Neuronal stem cell (in vitro differentiated cells): Measurements from ENCODE around the gene MYH7B.

Source experiments
- DNase-seq: peaks from one replicate; pipeline ENCODE4 v3.0.0-alpha.2; 2013; ENCODE audit warnings: low spot score
- H2AFZ ChIP-seq: one replicate; pipeline ENCODE4 v1.6.1; 2013; ENCODE audit warnings: mild to moderate bottlenecking, low read length, inconsistent platforms
- H2AK5ac ChIP-seq: 2 replicates; pipeline ENCODE4 v1.6.1; 2013; ENCODE audit warnings: low read depth, mild to moderate bottlenecking, inconsistent platforms, low read length, moderate library complexity, mixed read lengths
- H2BK120ac ChIP-seq: 2 replicates; pipeline ENCODE4 v1.6.1; 2013; ENCODE audit warnings: low read depth, mild to moderate bottlenecking, inconsistent platforms, low read length, moderate library complexity, mixed read lengths
- H2BK12ac ChIP-seq: one replicate; pipeline ENCODE4 v1.6.1; 2013; ENCODE audit warnings: low read length, inconsistent platforms
- H2BK15ac ChIP-seq: 2 replicates; pipeline ENCODE4 v1.6.1; 2013; ENCODE audit warnings: mild to moderate bottlenecking, low read length, inconsistent platforms, mixed read lengths
- H2BK5ac ChIP-seq: one replicate; pipeline ENCODE4 v1.6.1; 2013; ENCODE audit warnings: inconsistent platforms, mild to moderate bottlenecking, low read length, moderate library complexity
- H3K14ac ChIP-seq: one replicate; pipeline ENCODE4 v1.6.1; 2013; ENCODE audit warnings: low read length, inconsistent platforms
- H3K18ac ChIP-seq: 2 replicates; pipeline ENCODE4 v1.6.1; 2013; ENCODE audit warnings: low read length, inconsistent platforms
- H3K23ac ChIP-seq: 2 replicates; pipeline ENCODE4 v1.6.1; 2013; ENCODE audit warnings: low read depth, mild to moderate bottlenecking, mixed read lengths, low read length, inconsistent platforms; ENCODE audit not compliant: poor library complexity
- H3K27ac ChIP-seq: replicated peaks from 3 replicates; pipeline ENCODE4 v1.5.1; 2013; ENCODE audit warnings: low read length, inconsistent platforms
- H3K27me3 ChIP-seq, 3 experiments: 2 replicates each; pipeline ENCODE4 v1.6.1; 2013; ENCODE audit warnings: low read length in 3 of 3, mild to moderate bottlenecking in 2 of 3, inconsistent platforms in 1 of 3, low read depth in 1 of 3, mixed read lengths in 1 of 3, moderate library complexity in 1 of 3; ENCODE audit not compliant: control insufficient read depth in 3 of 3, insufficient read depth in 3 of 3
- H3K36me3 ChIP-seq, 2 donors: replicated peaks in 1 of 2; 2 replicates each; pipeline ENCODE4 v1.6.1; 2013; ENCODE audit warnings: low read length in 2 of 2; ENCODE audit not compliant: control insufficient read depth in 2 of 2, insufficient read depth in 2 of 2
- H3K4ac ChIP-seq: 2 replicates; pipeline ENCODE4 v1.6.1; 2013; ENCODE audit warnings: inconsistent platforms, mild to moderate bottlenecking, low read length, moderate library complexity
- H3K4me1 ChIP-seq, 2 donors: 1 replicate in 1 of 2; 2 replicates in 1 of 2; pipeline ENCODE4 v1.6.1; 2013; ENCODE audit warnings: low read length in 2 of 2, low read depth in 1 of 2; ENCODE audit not compliant: control insufficient read depth in 2 of 2, insufficient read depth in 1 of 2
- H3K4me2 ChIP-seq: one replicate; pipeline ENCODE4 v1.6.1; 2013; ENCODE audit warnings: mild to moderate bottlenecking, low read length, inconsistent platforms; ENCODE audit not compliant: insufficient read depth, poor library complexity, severe bottlenecking
- H3K4me3 ChIP-seq, 2 donors: 2 replicates each; pipeline ENCODE4 v1.5.1; 2013; ENCODE audit warnings: low read length in 2 of 2, mild to moderate bottlenecking in 2 of 2, inconsistent platforms in 1 of 2, moderate library complexity in 1 of 2
- H3K79me1 ChIP-seq: one replicate; pipeline ENCODE4 v1.6.1; 2013; ENCODE audit warnings: low read depth, mild to moderate bottlenecking, inconsistent platforms, low read length, moderate library complexity
- H3K9ac ChIP-seq: one replicate; pipeline ENCODE4 v1.6.1; 2013; ENCODE audit warnings: mild to moderate bottlenecking, low read depth, low read length, inconsistent platforms; ENCODE audit not compliant: poor library complexity
- H3K9me3 ChIP-seq, 2 donors: replicated peaks in 1 of 2; 2 replicates each; pipeline versions ENCODE3 to v1.6.1; 2013; ENCODE audit warnings: low read length in 2 of 2, mild to moderate bottlenecking in 2 of 2, inconsistent platforms in 1 of 2, low read depth in 1 of 2, mixed read lengths in 1 of 2, moderate library complexity in 1 of 2; ENCODE audit not compliant: control insufficient read depth in 2 of 2, insufficient read depth in 1 of 2
- H4K8ac ChIP-seq: one replicate; pipeline ENCODE4 v1.6.1; 2013; ENCODE audit warnings: low read depth, mild to moderate bottlenecking, inconsistent platforms, low read length, moderate library complexity
- H4K91ac ChIP-seq: one replicate; pipeline ENCODE4 v1.6.1; 2013; ENCODE audit warnings: low read length, low read depth, mild to moderate bottlenecking, inconsistent platforms; ENCODE audit not compliant: poor library complexity
- WGBS, 2 donors: extraction: QIAGEN DNeasy Blood & Tissue Kit; methylation state at CpG; one replicate each; pipeline ENCODE4 v1.1.7; 2013; ENCODE audit warnings: missing lambda C conversion rate in 2 of 2, mixed read lengths in 1 of 2; ENCODE audit not compliant: insufficient read length in 2 of 2, insufficient replicate concordance in 1 of 2; ENCODE audit errors: extremely low coverage in 2 of 2; 5-methylcytosine and 5-hydroxymethylcytosine counted together

The MYH7B gene

DNA sequence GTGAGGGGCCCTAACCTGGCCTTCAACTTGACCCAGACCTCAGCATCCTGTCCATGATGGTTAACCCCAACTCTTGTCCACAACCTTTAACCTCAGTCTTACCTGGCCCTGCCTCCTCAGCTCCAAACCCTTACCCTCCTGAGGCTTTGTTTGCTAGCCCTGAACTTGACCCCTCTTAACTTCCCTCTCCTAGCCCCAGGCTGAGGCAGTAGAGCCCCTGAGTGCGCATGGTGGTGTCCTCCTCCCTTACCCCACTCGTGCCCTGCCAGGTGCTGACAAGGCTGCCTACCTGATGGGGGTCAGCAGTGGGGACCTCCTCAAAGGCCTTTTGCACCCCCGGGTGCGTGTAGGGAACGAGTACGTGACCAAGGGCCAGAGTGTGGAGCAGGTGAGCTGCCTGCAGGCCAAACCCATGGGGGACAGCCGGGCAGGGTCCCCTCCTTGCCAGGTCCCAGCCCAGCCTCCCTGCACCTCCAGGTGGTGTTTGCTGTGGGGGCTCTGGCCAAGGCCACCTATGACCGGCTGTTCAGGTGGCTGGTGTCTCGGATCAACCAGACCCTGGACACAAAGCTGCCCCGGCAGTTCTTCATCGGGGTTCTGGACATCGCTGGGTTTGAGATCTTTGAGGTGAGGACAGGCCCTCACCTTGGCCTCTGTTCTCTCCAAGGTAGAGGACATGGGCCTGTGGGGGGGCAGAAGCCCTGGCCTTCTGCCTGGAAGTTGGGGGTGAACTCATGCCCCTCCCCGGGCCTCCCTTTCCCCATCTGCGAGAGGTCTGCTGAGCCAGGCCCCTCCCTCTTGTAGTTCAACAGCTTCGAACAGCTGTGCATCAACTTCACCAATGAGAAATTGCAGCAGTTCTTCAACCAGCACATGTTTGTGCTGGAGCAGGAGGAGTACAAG is 31.9 kb downstream of the MYH7B start:
- H3K23ac ChIP-seq = peak overlapping the region; percentile 87
- peak overlapping the region; percentile 89 for H2AK5ac ChIP-seq
- peaks cover 0 to 8% (median 7%) of the 10 kb centered on the region in 3 experiments for H3K27me3 ChIP-seq
- no peak overlapping the region for H3K4me3 ChIP-seq
- H3K9me3 ChIP-seq = peaks cover 0 to 3% of the 10 kb centered on the region in 2 donors
- H4K91ac ChIP-seq = no peak overlapping the region
- peak overlapping the region; percentile 66 for H2BK12ac ChIP-seq
- no peak for DNase-seq
- peak overlapping the region; percentile 48 for H4K8ac ChIP-seq
- no peaks in the 10 kb centered on the region for H3K79me1 ChIP-seq
- no peak overlapping the region for H3K4ac ChIP-seq
- H2AFZ ChIP-seq = no peak overlapping the region
- H3K4me2 ChIP-seq = no peak overlapping the region
- H3K27ac ChIP-seq = no peak overlapping the region
- peak overlapping the region; percentile 11 for H3K14ac ChIP-seq
- no peak overlapping the region for H2BK15ac ChIP-seq
- no peaks in the 10 kb centered on the region for H3K36me3 ChIP-seq
- no peak overlapping the region for H3K9ac ChIP-seq
- H3K18ac ChIP-seq = no peak overlapping the region
- H2BK120ac ChIP-seq = no peak overlapping the region
- no peak overlapping the region for H2BK5ac ChIP-seq
- peaks cover 0 to 13% of the 10 kb centered on the region in 2 donors for H3K4me1 ChIP-seq
- WGBS, 2 donors = no CpG with 5 or more reads among the region's 15 CpGs

DNA sequence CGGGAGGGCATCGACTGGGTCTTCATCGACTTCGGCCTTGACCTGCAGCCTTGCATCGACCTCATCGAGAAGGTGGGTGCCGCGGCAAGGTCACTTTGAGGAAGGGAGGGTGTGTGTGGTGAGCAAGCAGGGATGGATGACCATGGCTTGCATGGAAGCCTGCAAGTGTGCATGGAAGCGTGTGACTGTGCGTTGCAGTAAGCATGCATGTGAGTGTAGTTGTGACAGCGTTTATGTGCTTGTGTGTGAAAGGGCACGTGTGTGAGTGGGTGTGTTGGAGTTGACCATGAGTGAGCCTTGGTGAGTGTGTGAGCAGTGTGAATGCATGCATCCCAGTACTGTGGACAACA is 32.5 kb downstream of the MYH7B start:
- peaks cover 0 to 8% (median 7%) of the 10 kb centered on the region in 3 experiments for H3K27me3 ChIP-seq
- no peak overlapping the region for H2BK120ac ChIP-seq
- no peak for DNase-seq
- H4K91ac ChIP-seq = no peak overlapping the region
- H2AK5ac ChIP-seq = no peak overlapping the region
- no peak overlapping the region for H4K8ac ChIP-seq
- no peak overlapping the region for H2BK12ac ChIP-seq
- H2BK15ac ChIP-seq = no peak overlapping the region
- no peaks in the 10 kb centered on the region for H3K79me1 ChIP-seq
- peaks cover 0 to 5% of the 10 kb centered on the region in 2 donors for H3K9me3 ChIP-seq
- H3K27ac ChIP-seq = no peak overlapping the region
- no peak overlapping the region for H3K23ac ChIP-seq
- no peak overlapping the region for H3K4ac ChIP-seq
- H3K9ac ChIP-seq = no peak overlapping the region
- peaks cover 0 to 13% of the 10 kb centered on the region in 2 donors for H3K4me1 ChIP-seq
- H2AFZ ChIP-seq = no peak overlapping the region
- H3K36me3 ChIP-seq = peaks cover 4% of the 10 kb centered on the region in 2 donors
- H3K4me2 ChIP-seq = no peak overlapping the region
- no peak overlapping the region for H3K4me3 ChIP-seq
- WGBS, 2 donors = no CpG with 5 or more reads among the region's 12 CpGs
- H2BK5ac ChIP-seq = no peak overlapping the region
- peak overlapping the region; percentile 11 for H3K14ac ChIP-seq
- H3K18ac ChIP-seq = no peak overlapping the region

DNA sequence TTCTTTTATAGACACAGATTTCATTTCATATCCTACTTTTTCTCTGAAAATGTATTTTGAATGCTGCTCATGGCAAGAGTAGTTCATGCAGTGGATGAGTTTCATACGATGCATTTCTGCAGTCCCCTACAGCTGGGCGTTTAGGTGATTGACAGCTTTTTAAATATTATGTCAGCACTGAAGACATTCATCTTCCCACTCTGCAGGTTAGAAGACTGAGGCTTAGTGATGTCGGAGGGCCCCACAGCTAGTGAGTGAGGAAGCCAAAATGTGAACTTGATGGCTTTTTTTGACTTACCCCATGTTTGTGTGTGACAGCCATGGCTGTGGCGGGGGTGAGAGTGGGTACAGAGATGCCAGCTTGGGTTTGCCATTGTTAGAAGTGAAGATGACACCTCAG is 33.5 kb downstream of the MYH7B start:
- H3K79me1 ChIP-seq = peaks cover 2% of the 10 kb centered on the region
- peaks cover 12% of the 10 kb centered on the region in 2 donors for H3K36me3 ChIP-seq
- H3K18ac ChIP-seq = no peak overlapping the region
- H3K27ac ChIP-seq = no peak overlapping the region
- H3K4me2 ChIP-seq = no peak overlapping the region
- peaks cover 0 to 1% (median under 1%) of the 10 kb centered on the region in 3 experiments for H3K27me3 ChIP-seq
- H2BK120ac ChIP-seq = no peak overlapping the region
- H3K4ac ChIP-seq = no peak overlapping the region
- no peak overlapping the region for H2BK5ac ChIP-seq
- H2AFZ ChIP-seq = no peak overlapping the region
- peaks cover 0 to 5% of the 10 kb centered on the region in 2 donors for H3K9me3 ChIP-seq
- no peak overlapping the region for H2BK15ac ChIP-seq
- no peak overlapping the region for H3K23ac ChIP-seq
- no peak overlapping the region for H4K8ac ChIP-seq
- H4K91ac ChIP-seq = no peak overlapping the region
- H3K14ac ChIP-seq = no peak overlapping the region
- no peak overlapping the region for H3K4me3 ChIP-seq
- no peak overlapping the region for H2AK5ac ChIP-seq
- no peak overlapping the region for H3K9ac ChIP-seq
- no peak for DNase-seq
- WGBS, 2 donors = no CpG with 5 or more reads among the region's 4 CpGs
- H3K4me1 ChIP-seq = peaks cover 0 to 8% of the 10 kb centered on the region in 2 donors
- no peak overlapping the region for H2BK12ac ChIP-seq

DNA sequence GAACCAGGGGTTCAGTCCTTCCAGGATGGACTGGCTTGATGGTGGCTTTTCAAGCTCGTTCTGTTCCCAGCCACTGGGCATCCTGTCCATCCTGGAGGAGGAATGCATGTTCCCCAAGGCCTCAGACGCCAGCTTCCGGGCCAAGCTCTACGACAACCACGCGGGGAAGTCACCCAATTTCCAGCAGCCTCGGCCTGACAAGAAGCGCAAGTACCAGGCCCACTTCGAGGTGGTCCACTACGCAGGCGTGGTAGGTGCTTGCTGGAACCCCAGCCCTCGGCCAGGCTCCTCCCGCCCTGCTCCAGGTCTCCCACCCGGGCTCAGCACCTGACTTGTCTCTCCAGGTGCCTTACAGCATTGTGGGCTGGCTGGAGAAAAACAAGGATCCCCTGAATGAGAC is 34.0 kb downstream of the MYH7B start:
- H2BK15ac ChIP-seq = no peak overlapping the region
- WGBS, 2 donors = no CpG with 5 or more reads among the region's 14 CpGs
- H3K4me2 ChIP-seq = no peak overlapping the region
- no peak overlapping the region for H3K4ac ChIP-seq
- no peak overlapping the region for H4K8ac ChIP-seq
- peaks cover 0 to 5% of the 10 kb centered on the region in 2 donors for H3K9me3 ChIP-seq
- no peaks in the 10 kb centered on the region for H3K27me3 ChIP-seq
- DNase-seq = no peak
- no peak overlapping the region for H3K27ac ChIP-seq
- H4K91ac ChIP-seq = peak overlapping the region; percentile 94
- peaks cover 14 to 18% of the 10 kb centered on the region in 2 donors for H3K36me3 ChIP-seq
- H3K4me3 ChIP-seq = no peak overlapping the region
- no peak overlapping the region for H3K14ac ChIP-seq
- peaks cover 0 to 5% of the 10 kb centered on the region in 2 donors for H3K4me1 ChIP-seq
- no peak overlapping the region for H2BK12ac ChIP-seq
- peak overlapping the region; percentile 67 for H3K23ac ChIP-seq
- H3K79me1 ChIP-seq = peaks cover 2% of the 10 kb centered on the region
- no peak overlapping the region for H2AFZ ChIP-seq
- no peak overlapping the region for H2BK5ac ChIP-seq
- H2AK5ac ChIP-seq = no peak overlapping the region
- no peak overlapping the region for H3K9ac ChIP-seq
- H3K18ac ChIP-seq = peak overlapping the region; percentile 13
- H2BK120ac ChIP-seq = no peak overlapping the region
